LHCN-M2 (cell line): ENCODE data around the gene SCN4B. TPM values are rescaled to one million over a fixed set of nuclear protein-coding genes. Genes with fewer than 3 reads are reported as not detected.

Experiments used
- DNase-seq: peaks from one replicate; pipeline ENCODE4 v3.0.0-alpha.2; 2012; ENCODE audit warnings: low read depth
- total RNA-seq: library from RNA; depleted of rRNA; stranded (reverse); fragments of >200 nt; gene quantifications from 2 replicates; pipeline ENCODE4 v1.2.3, GENCODE V29; 2014

The SCN4B gene
- total RNA-seq, 1 experiment from 2014 or later = not detected

- DNase-seq = no peak
Measured at GRCh38 chr11:118175031-118175992, 22.7 kb upstream of the SCN4B start.

GRCh38 chr11:118174006-118174567 is 21.5 kb upstream of the SCN4B start:
- DNase-seq = no peak

GRCh38 chr11:118172356-118172755 is 19.7 kb upstream of the SCN4B start:
- DNase-seq = no peak

GRCh38 chr11:118171269-118172062 is 18.8 kb upstream of the SCN4B start:
- peak; percentile 26 for DNase-seq

GRCh38 chr11:118170882-118171268 is 18.3 kb upstream of the SCN4B start:
- no peak for DNase-seq

- DNase-seq = no peak
Measured at GRCh38 chr11:118170231-118170630, 17.6 kb upstream of the SCN4B start.

GRCh38 chr11:118169300-118170140 is 16.9 kb upstream of the SCN4B start:
- DNase-seq = no peak

- no peak for DNase-seq
Measured at GRCh38 chr11:118168751-118169150, 16.1 kb upstream of the SCN4B start.

- DNase-seq = no peak
Measured at GRCh38 chr11:118168316-118168715, 15.7 kb upstream of the SCN4B start.

- no peak for DNase-seq
Measured at GRCh38 chr11:118167906-118168305, 15.3 kb upstream of the SCN4B start.

GRCh38 chr11:118167253-118167652 is 14.6 kb upstream of the SCN4B start:
- no peak for DNase-seq

- no peak for DNase-seq
Measured at GRCh38 chr11:118166641-118167040, 14.0 kb upstream of the SCN4B start.

GRCh38 chr11:118164885-118165284 is 12.3 kb upstream of the SCN4B start:
- DNase-seq = no peak

- DNase-seq = no peak
Measured at GRCh38 chr11:118163494-118163893, 10.9 kb upstream of the SCN4B start.

GRCh38 chr11:118162846-118163245 is 10.2 kb upstream of the SCN4B start:
- DNase-seq = no peak

GRCh38 chr11:118161786-118162185 is 9.2 kb upstream of the SCN4B start:
- DNase-seq = no peak

- no peak for DNase-seq
Measured at GRCh38 chr11:118157186-118157895, 4.7 kb upstream of the SCN4B start.

- DNase-seq = no peak
Measured at GRCh38 chr11:118156531-118157185, 4.0 kb upstream of the SCN4B start.

- no peak for DNase-seq
Measured at GRCh38 chr11:118155776-118156530, 3.3 kb upstream of the SCN4B start.
